Subcutaneous adipose tissue (tissue), 4 donors: Measurements from ENCODE around the gene ABI3. TPM values are rescaled to one million over a fixed set of nuclear protein-coding genes. Genes with fewer than 3 reads are reported as not detected.

Experiments
- CTCF ChIP-seq: fragments of 450-650 bp; IDR thresholded peaks from one replicate; pipeline ENCODE4 v1.5.1; 2016; ENCODE audit warnings: low read depth, mild to moderate bottlenecking, control low read depth, antibody characterized with exemption, moderate library complexity
- total RNA-seq, 4 donors: library from RNA; depleted of rRNA; stranded (reverse); fragments of >200 nt; gene quantifications; one replicate each; pipeline ENCODE4 v1.1.0, GENCODE V29; 2016

ABI3 gene
- total RNA-seq, 4 donors from 2014 or later, result 0.82 to 8.5 (median 4.4) TPM

- TF ChIP-seq CTCF, result no peak
Measured at GRCh38 chr17:49183341-49183740, 27.2 kb upstream of the ABI3 start.

GRCh38 chr17:49183801-49184200 lies 26.7 kb upstream of the ABI3 start:
- TF ChIP-seq CTCF, result no peak

- TF ChIP-seq CTCF, result no peak
Measured at GRCh38 chr17:49187301-49187700, 23.2 kb upstream of the ABI3 start.

- TF ChIP-seq CTCF, result no peak
Measured at GRCh38 chr17:49190932-49191331, 19.6 kb upstream of the ABI3 start.

GRCh38 chr17:49191409-49191916 lies 19.0 kb upstream of the ABI3 start:
- TF ChIP-seq CTCF, result no peak

- no peak for TF ChIP-seq CTCF
Measured at GRCh38 chr17:49191917-49192741, 18.4 kb upstream of the ABI3 start.

- TF ChIP-seq CTCF, result no peak
Measured at GRCh38 chr17:49193513-49194296, 16.8 kb upstream of the ABI3 start.
